Left hindlimb (tissue), 1 donor: Measurements from ENCODE around the gene ATP2C2.

Experiments used
- DNase-seq: peaks from one replicate; pipeline ENCODE4 v3.0.0-alpha.2; 2018

The ATP2C2 gene

GRCh38 chr16:84458606-84459532, 90.5 kb downstream of the ATP2C2 start:
- no peak for DNase-seq

GRCh38 chr16:84459533-84459894, 91.2 kb downstream of the ATP2C2 start:
- no peak for DNase-seq

GRCh38 chr16:84459941-84460405, 91.6 kb downstream of the ATP2C2 start:
- no peak for DNase-seq

GRCh38 chr16:84460406-84461028, 92.2 kb downstream of the ATP2C2 start:
- DNase-seq: no peak

DNA sequence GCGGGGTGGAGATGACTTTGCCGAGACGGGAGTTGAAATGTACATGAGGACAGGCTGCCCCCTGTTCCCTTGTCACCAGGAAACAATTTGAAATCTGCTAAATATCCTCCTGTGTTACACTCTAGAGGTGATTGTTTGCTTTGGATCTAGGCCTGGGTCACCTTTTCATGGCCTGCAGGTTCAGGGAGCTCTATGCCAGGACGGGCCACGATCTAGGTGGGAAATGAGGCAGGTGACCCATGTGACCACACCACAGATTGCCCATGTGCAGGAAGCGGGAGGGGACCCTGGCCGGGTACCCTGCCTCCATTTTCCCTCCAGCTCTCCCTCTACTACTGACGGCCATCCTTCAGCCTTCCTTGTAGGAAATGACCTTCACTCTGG, 92.7 kb downstream of the ATP2C2 start:
- DNase-seq: no peak

DNA sequence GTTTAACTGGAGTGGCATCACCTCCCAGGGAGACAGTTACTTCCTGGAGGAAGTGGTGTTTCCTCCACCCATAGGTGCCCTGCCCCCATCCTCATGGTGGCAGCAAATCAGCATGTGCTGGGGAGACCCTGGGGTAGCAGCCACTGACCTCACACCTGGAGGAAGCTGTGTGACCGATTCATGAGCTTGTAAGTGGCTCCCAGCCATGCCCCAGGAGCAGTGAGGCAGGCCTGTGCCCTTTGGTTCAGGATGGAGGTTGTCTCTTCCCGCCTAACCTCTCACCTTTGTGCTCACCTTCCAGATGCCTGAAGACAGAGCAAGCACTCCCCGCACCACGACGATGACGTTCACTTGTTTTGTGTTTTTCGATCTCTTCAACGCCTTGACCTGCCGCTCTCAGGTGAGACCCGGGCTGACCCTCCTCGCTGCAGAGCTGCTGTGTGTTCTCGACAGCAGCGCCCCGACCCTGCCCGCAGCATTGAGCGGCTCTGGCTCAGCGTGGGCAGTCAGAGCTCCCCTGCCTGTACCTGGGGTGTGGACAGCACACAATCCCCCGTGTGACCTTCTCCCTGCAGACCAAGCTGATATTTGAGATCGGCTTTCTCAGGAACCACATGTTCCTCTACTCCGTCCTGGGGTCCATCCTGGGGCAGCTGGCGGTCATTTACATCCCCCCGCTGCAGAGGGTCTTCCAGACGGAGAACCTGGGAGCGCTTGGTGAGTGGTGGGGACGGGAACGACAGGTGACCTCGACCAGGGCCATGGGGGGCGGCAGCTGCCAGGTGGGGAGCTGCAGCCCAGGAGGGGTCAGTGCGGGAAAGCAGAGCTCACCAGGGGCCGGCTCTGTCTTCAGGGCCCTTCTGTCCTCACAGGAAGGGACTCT, 93.3 kb downstream of the ATP2C2 start:
- DNase-seq: no peak

GRCh38 chr16:84462296-84463210, 94.2 kb downstream of the ATP2C2 start:
- no peak for DNase-seq

GRCh38 chr16:84463221-84463620, 94.9 kb downstream of the ATP2C2 start:
- no peak for DNase-seq

DNA sequence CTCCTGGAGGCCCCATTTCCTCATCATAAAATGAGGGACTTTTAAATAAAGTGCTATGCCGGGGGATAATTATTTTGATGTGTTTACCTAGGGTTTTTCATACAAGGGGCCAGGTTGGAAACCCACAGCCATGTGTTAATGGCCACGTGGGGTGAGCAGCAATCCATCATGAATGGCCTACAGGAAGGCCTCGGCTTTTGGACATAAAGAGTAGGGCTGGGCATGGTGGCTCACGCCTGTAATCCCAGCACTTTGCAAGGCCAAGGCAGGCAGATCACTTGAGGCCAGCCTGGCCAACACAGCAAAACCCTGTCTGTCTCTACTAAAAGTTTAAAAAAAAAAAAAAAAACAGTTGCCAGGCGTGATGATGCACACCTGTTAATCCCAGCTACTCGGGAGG, 95.8 kb downstream of the ATP2C2 start:
- DNase-seq: no peak

GRCh38 chr16:84465154-84465553, 96.8 kb downstream of the ATP2C2 start:
- no peak for DNase-seq

- DNase-seq: no peak
Observed at GRCh38 chr16:84466692-84467091, 98.4 kb downstream of the ATP2C2 start.

- DNase-seq: no peak
Observed at GRCh38 chr16:84467256-84467655, 98.9 kb downstream of the ATP2C2 start.

- no peak for DNase-seq
Observed at GRCh38 chr16:84467709-84468108, 99.4 kb downstream of the ATP2C2 start.

DNA sequence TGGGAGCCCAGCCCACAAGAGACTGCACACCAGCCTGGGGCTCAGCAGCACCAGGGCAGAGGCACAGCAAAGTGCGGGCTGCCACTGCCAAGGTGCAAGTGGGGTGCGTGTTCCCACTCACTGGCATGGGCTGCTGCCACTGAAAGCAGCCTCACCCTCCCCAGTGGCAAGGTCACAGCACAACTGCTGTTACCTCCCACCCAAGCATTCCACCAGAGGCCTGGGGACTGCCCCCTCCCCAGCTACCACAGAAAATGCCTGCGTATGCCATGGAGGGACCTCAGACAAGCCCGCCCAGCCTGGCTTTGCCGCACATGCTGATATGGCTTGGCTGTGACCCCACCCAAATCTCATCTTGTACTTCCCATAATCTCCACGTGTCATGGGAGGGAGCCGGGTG, 103.0 kb downstream of the ATP2C2 start:
- no peak for DNase-seq

GRCh38 chr16:84471966-84472365, 103.6 kb downstream of the ATP2C2 start:
- DNase-seq: no peak

GRCh38 chr16:84475643-84476240, 107.4 kb downstream of the ATP2C2 start:
- DNase-seq: no peak

DNA sequence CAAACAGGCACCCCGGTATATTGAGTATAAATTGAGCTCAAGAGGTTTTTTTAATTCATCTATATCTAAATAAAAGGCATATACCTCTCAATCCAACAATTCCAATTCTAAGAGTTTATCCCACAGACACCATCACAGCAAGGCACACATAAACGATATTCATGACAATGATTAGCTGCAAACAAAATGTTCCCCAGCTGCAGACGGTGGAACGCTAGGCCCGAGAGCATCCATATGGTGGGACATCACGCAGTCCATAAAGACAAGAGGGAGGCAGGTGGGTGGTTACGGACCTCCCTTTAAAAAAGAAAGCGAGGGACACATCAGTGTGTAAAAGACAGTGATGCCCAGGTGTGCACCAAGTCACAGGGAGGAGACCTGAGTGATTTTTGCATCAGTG, 108.1 kb downstream of the ATP2C2 start:
- DNase-seq: no peak

DNA sequence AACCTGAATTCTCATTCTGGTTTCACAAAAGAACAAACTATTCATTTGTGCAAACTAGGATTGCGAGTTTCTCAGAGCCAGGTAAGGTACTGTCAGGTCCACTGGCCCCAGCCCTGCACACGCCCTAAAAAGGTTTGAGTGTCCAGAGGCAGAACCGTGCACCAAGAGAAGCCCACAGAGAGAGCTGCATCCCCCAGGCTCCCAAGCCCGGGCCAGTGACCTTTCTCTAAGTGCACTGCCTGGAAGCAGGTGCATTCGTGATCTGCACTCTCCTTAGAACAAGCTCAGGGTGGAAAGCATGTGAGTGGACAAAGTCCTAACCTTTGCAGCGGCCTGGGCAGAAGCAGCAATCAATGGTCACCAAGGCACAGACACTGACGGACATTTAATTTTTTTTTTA, 109.3 kb downstream of the ATP2C2 start:
- no peak for DNase-seq

DNA sequence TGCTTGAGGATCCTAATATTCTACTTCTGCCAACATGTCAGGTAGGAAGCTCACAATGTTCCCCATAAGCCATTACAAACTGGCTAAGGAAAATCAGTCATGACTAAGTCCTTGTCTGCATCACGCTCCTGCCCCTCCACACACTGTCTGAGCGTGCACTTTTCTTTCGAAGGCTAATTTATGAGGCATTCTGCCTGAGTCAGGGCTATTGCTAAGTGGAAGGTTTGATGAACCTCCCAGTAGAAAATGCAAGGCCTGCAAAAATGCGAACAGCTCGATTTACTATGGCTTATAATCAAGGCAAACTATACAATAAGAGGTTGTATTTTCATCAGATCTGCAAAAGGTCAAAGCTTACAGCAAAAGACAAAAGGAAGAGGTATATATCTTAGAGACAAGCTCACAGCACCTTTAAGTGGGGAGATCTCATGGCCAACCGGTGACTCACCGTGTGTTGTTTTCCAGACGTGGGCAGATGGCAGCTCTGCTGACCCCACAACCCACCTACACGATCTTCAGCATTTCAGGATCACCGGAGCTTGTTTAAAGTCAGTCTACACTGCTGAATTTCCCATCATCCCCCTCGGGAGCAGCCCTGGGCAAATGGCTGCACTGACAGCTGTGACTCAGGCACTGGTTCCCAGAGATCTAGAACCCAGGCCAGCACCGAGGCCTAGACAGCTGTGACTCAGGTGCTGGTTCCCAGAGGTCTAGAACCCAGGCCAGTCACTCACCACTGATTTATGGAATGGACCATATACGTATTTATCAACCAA, 110.0 kb downstream of the ATP2C2 start:
- no peak for DNase-seq

DNA sequence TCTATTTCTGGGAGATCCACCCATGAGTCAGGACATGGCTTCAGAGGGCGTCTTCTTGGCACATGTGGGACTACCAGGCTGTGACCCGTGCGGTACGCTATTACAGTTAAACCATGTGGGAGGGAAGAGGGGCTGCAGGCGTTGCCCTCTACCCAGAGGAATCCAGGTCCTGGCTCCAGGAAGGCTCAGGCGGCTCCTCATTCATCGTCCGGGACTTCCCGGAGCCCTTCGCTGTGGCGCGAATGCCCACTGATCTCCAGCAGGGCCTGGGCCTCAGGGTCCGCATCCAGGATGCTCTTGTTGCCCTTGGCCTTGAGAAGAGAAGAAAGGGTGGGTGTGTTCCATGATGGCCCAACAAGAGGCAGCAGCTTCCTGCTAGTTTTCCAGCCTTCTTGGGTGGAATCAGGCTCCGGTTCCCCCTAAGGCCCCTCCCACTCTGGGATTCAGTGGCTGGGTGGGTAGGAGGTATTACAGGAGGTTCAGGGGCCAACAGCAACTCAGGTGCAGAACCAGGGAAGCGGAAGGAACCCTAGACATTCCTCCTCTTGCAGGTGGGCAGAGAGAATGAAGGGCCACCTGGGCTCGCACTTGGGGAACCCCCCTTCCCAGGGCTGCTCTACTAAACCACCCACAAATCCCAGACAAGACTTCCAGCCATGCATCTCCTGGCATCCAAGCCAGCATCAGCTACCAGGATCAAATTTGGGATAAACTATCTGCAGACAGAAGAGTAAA, 111.5 kb downstream of the ATP2C2 start:
- DNase-seq: no peak
